EH (cell line): ENCODE measurements around the gene PPM1B.
"Not testable (repeated sequence)": the region's sequence is repeated elsewhere in the genome, so short reads cannot be mapped to it uniquely, and the experiment has no call there.

Source experiments
- DNase-seq: peaks from one replicate; pipeline ENCODE4 v3.0.0-alpha.2; 2015; ENCODE audit warnings: low read depth

Gene PPM1B

GRCh38 chr2:44201648-44202165 lies 33.0 kb downstream of the PPM1B start:
- DNase-seq: peak; percentile 9

DNA sequence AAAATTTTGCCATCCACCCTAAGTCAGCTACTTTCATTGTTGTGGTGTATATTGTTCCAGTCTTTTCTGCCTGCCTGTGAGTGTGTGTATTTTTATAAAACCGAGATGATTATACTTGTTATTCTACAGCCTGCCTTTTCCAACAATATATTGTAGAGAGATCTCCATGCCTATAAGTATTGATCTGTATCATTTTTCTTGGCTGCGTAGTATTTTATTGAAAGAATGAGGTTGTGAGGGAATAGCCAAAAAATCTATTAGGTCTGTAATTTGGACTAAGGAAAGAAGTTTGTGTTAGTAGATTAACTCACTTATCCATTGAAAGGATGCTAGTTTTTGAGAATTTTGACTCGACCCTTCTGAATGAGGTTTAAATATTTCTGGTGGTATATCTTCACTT lies 34.9 kb downstream of the PPM1B start:
- no peak for DNase-seq

GRCh38 chr2:44205169-44205568 lies 36.5 kb downstream of the PPM1B start:
- DNase-seq: no peak

GRCh38 chr2:44207102-44207501 lies 38.4 kb downstream of the PPM1B start:
- no peak for DNase-seq

GRCh38 chr2:44207648-44208047 lies 39.0 kb downstream of the PPM1B start:
- DNase-seq: peak; percentile 12

- DNase-seq: no peak
These were observed 41.7 kb downstream of the PPM1B start for GRCh38 chr2:44210362-44210761.

DNA sequence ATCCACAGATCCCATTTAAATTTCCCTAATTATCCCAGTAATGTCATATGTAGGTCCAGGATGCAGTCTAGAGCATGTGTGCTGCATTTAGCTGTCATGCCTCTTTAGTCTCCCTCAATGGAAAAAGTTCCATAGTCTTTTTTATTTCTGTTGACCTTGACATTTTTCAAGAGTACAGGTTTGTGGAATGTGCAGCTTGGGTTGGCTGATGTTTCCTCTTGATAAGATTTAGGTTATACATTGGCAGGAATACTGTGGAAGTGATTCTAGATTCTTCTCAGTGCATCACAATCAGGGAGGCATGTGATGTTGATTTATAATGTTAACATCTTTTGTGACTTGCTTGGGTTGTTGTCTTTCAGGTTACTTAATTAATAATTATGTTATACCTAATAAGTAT lies 42.5 kb downstream of the PPM1B start:
- DNase-seq: no peak

DNA sequence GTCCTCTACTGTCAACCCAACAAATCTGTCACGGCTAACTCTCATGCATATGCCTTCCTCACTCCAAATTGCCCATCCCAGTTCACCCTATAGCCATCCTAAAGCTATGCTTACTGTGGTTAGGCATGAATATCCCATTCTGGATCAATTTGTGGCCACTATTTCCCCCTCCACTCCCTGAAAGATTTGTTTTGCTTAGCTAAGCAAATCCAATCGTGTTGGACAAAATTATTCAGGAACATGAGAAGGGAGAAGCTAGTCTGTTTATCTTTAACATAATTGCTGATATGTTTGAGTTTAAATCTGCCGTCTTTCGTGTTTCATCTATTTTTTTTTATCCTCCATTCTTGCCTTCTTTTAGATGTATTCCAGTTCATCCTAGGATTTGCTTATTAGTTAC lies 43.6 kb downstream of the PPM1B start:
- no peak for DNase-seq

GRCh38 chr2:44215827-44216226 lies 47.2 kb downstream of the PPM1B start:
- DNase-seq: no peak

DNA sequence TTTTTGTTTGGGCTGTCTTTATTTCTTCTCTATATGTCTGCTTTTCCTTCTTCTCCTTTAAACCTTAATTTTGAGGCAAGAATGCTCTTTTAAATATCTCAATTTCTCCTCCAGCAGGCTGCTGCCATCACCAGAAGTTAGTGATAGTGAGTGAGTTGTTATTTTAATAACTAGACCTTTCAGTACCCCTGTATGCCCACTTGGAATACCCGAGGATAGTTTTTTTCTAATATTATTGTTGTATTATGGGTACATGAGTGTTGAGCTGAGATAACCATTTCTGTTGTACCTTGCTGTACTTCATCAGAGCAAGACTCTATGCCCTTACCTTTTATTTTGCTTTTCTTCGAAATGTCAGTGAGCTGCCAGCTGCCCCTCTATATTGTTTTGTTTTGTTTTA lies 50.1 kb downstream of the PPM1B start:
- no peak for DNase-seq

DNA sequence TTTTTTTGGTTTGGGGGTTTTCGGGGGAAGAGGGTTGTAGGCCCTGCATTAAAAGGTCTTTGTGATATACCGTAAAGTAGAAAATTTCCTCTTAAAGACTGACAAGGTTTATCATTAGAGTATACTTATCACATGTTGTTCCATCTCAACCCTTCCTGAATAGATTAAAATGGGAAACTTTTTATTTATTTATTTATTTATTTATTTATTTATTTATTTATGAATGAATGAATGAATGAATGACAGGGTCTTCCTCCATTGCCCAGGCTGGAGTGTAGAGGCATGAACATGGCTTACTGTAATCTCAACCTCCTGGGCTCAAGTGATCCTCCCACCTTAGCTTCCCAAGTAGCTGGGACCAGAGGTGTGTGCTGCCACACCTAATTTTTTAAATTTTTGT lies 58.1 kb downstream of the PPM1B start:
- no peak for DNase-seq

DNA sequence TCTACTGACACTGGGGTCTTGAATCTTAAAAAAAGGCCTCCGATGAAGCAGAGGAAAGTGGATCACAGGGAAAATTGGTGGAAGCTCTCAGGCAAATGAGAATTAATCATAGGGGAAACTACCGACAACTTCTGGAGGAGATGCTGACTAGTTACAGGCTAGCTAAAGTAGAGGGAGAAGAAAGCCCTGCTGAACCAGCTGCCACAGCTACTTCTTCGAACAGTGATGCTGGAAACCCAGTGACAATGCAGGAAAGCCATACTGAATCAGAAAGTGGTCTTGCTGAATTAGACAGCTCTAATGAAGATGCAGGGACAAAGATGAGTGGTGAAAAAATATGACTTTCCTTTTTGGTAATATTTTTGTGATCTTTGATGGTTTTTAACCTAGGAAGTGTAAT lies 61.7 kb downstream of the PPM1B start:
- DNase-seq: no peak

GRCh38 chr2:44233450-44234128 lies 64.9 kb downstream of the PPM1B start:
- DNase-seq: peak; percentile 77

- DNase-seq: no peak
These were observed 68.5 kb downstream of the PPM1B start for GRCh38 chr2:44237221-44237620.

GRCh38 chr2:44242904-44243303 lies 74.2 kb downstream of the PPM1B start:
- DNase-seq: no peak

GRCh38 chr2:44244135-44244871 lies 75.6 kb downstream of the PPM1B start:
- peak; percentile 77 for DNase-seq

- peak; percentile 35 for DNase-seq
These were observed 76.6 kb downstream of the PPM1B start for GRCh38 chr2:44245083-44245861.

- peak; percentile 41 for DNase-seq
These were observed 77.8 kb downstream of the PPM1B start for GRCh38 chr2:44246436-44246835.

GRCh38 chr2:44246840-44247369 lies 78.2 kb downstream of the PPM1B start:
- no peak for DNase-seq

DNA sequence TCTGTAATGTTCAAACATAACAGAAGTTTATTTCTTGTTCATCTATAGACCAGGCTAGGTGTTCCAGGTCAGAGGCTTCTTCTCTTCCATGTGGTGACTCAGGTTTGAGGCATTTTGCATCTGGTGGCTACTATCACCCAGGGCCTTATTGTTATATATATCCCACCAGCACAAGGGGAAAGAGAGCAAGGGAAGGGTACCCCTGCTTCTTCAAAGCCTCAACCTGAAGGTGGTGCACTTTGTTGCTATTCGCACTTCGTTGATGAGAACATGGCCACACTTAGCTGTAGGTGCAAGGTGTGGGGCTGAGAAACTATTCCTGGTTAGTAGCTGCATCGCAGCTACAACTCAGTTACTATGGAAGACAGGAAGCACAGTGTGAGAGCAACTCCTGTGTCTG lies 79.2 kb downstream of the PPM1B start:
- DNase-seq: no peak

DNA sequence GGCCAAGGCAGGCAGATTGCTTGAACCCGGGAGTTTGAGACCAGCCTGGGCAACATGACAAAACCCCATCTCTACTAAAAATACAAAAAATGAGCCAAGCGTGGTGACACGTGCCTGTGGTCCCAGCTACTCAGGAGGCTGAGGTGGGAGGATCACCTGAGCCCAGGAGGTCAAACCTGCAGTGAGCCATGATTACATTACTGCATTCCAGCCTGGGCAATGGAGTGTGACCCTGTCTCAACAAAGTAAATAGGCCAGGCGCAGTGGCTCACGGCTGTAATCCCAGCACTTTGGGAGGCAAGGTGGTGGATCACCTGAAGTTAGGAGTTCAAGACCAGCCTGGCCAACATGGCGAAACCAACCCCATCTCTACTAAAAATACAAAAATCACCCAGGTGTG lies 80.6 kb downstream of the PPM1B start:
- not testable (repeated sequence) for DNase-seq

DNA sequence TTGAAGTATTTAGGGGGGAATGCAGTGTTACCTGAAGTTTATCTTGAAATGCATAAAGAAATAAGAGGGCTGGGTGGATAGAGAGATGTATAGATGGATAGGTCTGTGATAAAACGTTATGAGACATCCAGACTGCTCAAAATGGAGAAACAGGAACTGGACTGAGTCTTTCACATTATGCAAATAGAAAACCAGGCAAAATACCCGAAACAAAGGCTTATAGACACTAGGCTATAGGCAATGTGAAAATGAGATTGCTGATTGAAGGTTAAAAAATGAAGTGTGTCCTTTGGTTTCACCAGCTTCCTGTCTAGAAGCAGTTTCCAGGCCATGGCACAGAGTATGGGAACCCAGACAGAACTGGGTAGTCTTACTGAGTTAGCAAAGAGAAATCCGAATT lies 81.7 kb downstream of the PPM1B start:
- no peak for DNase-seq

- no peak for DNase-seq
These were observed 85.3 kb downstream of the PPM1B start for GRCh38 chr2:44254023-44254422.
